HG03060 (cell line): ENCODE measurements around the gene RFPL4AL1.

ENCODE experiments used
- ATAC-seq: cut with Tn5 transposase; IDR thresholded peaks from one replicate; pipeline ENCODE4 v1.9.1; 2021; ENCODE audit warnings: low read depth, moderate number of reproducible peaks; ENCODE audit not compliant: unreplicated experiment

RFPL4AL1 gene

DNA sequence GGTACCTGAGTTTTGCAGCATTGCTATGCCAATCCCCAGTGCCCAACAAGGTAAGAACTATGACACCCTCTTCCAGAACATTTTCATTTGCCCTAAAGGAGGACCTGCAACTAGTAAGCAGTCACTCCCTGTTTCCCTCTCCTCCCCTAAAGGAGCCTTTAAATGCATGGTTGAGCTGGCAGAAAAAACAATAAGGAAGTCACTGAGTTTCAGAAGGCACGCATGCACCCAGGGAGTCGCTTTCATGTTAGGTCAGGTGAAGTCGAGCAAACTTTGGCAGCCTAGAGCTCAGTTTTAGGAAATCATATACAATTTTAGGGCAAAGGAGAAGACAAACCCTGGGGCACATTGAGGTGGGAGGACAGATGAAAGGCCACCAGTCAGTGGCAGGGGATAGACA, 51.1 kb downstream of the RFPL4AL1 start:
- no peak for ATAC-seq
